Stimulated activated naive CD8-positive, alpha-beta T cell treated with anti-CD3 and anti-CD28 coated beads, Interleukin-15, Interleukin-2, amounts not matched to agents 100 ng/mL and 50 ng/mL, for 24 hours (primary cell): ENCODE results near the gene CNDP2.
"Not testable (repeated sequence)": the region's sequence is repeated elsewhere in the genome, so short reads cannot be mapped to it uniquely, and the experiment has no call there.

Source experiments
- H3K27ac Mint-ChIP-seq: one replicate; pipeline ENCODE4 v1.8.0; 2021; ENCODE audit warnings: mild to moderate bottlenecking, mixed read lengths
- H3K27me3 Mint-ChIP-seq: one replicate; pipeline ENCODE4 v1.8.0; 2021; ENCODE audit warnings: mixed read lengths
- H3K36me3 Mint-ChIP-seq: one replicate; pipeline ENCODE4 v1.8.0; 2021; ENCODE audit warnings: low read depth, mixed read lengths
- H3K4me1 Mint-ChIP-seq: one replicate; pipeline ENCODE4 v1.8.0; 2021; ENCODE audit warnings: low read depth, mixed read lengths
- H3K4me3 Mint-ChIP-seq: one replicate; pipeline ENCODE4 v1.8.0; 2021; ENCODE audit warnings: mild to moderate bottlenecking, mixed read lengths
- H3K9me3 Mint-ChIP-seq: one replicate; pipeline ENCODE4 v1.8.0; 2021; ENCODE audit warnings: mixed read lengths

CNDP2 gene

GRCh38 chr18:74486119-74486849 lies 9.9 kb upstream of the CNDP2 start:
- Mint-ChIP-seq H3K36me3 (no peaks in the 10 kb centered on the region), H3K27me3 (peaks cover 3% of the 10 kb centered on the region), H3K9me3 (no peaks in the 10 kb centered on the region), H3K4me3 (no peak overlapping the region), H3K4me1 (peaks cover 20% of the 10 kb centered on the region), H3K27ac (peak overlapping the region; percentile 36)

GRCh38 chr18:74488354-74488753 lies 7.8 kb upstream of the CNDP2 start:
- no peak overlapping the region for H3K27ac Mint-ChIP-seq
- no peaks in the 10 kb centered on the region for H3K9me3 Mint-ChIP-seq
- H3K4me1 Mint-ChIP-seq = peaks cover 20% of the 10 kb centered on the region
- H3K4me3 Mint-ChIP-seq = no peak overlapping the region
- no peaks in the 10 kb centered on the region for H3K36me3 Mint-ChIP-seq
- no peaks in the 10 kb centered on the region for H3K27me3 Mint-ChIP-seq

GRCh38 chr18:74488864-74489263 lies 7.3 kb upstream of the CNDP2 start:
- H3K9me3 Mint-ChIP-seq = no peaks in the 10 kb centered on the region
- no peaks in the 10 kb centered on the region for H3K36me3 Mint-ChIP-seq

GRCh38 chr18:74489676-74490075 lies 6.5 kb upstream of the CNDP2 start:
- Mint-ChIP-seq H3K4me3 (no peak overlapping the region), H3K4me1 (peaks cover 23% of the 10 kb centered on the region), H3K27ac (no peak overlapping the region), H3K9me3 (no peaks in the 10 kb centered on the region), H3K27me3 (no peaks in the 10 kb centered on the region), H3K36me3 (no peaks in the 10 kb centered on the region)

More at GRCh38 chr18:74488864-74489263, 7.3 kb upstream of the CNDP2 start:
- Mint-ChIP-seq H3K27me3 (no peaks in the 10 kb centered on the region), H3K27ac (no peak overlapping the region), H3K4me1 (peaks cover 24% of the 10 kb centered on the region), H3K4me3 (no peak overlapping the region)

GRCh38 chr18:74492259-74492658 lies 3.9 kb upstream of the CNDP2 start:
- H3K4me3 Mint-ChIP-seq = no peak overlapping the region
- H3K36me3 Mint-ChIP-seq = peaks cover 4% of the 10 kb centered on the region
- no peaks in the 10 kb centered on the region for H3K27me3 Mint-ChIP-seq
- H3K4me1 Mint-ChIP-seq = peaks cover 19% of the 10 kb centered on the region
- no peaks in the 10 kb centered on the region for H3K9me3 Mint-ChIP-seq
- H3K27ac Mint-ChIP-seq = no peak overlapping the region

- no peaks in the 10 kb centered on the region for H3K9me3 Mint-ChIP-seq
- no peak overlapping the region for H3K27ac Mint-ChIP-seq
- no peak overlapping the region for H3K4me3 Mint-ChIP-seq
- H3K36me3 Mint-ChIP-seq = peaks cover 11% of the 10 kb centered on the region
- H3K27me3 Mint-ChIP-seq = no peaks in the 10 kb centered on the region
- H3K4me1 Mint-ChIP-seq = peaks cover 34% of the 10 kb centered on the region
Measured at GRCh38 chr18:74493689-74494088, 2.5 kb upstream of the CNDP2 start.

- Mint-ChIP-seq H3K27ac (no peak overlapping the region), H3K36me3 (peaks cover 11% of the 10 kb centered on the region)
Measured at GRCh38 chr18:74494514-74494913, 1.6 kb upstream of the CNDP2 start.

GRCh38 chr18:74496508-74497323 lies 553 bp downstream of the CNDP2 start:
- Mint-ChIP-seq H3K27me3 (no peaks in the 10 kb centered on the region), H3K27ac (peak overlapping the region; percentile 99), H3K9me3 (no peaks in the 10 kb centered on the region), H3K4me3 (peak overlapping the region; percentile 99), H3K36me3 (peaks cover 24% of the 10 kb centered on the region), H3K4me1 (peaks cover 60% of the 10 kb centered on the region)

More at GRCh38 chr18:74494514-74494913, 1.6 kb upstream of the CNDP2 start:
- no peaks in the 10 kb centered on the region for H3K9me3 Mint-ChIP-seq
- H3K4me3 Mint-ChIP-seq = peak overlapping the region; percentile 26
- peaks cover 42% of the 10 kb centered on the region for H3K4me1 Mint-ChIP-seq
- no peaks in the 10 kb centered on the region for H3K27me3 Mint-ChIP-seq

GRCh38 chr18:74497324-74497676 lies 1.1 kb downstream of the CNDP2 start:
- peak overlapping the region; percentile 99 for H3K27ac Mint-ChIP-seq
- H3K36me3 Mint-ChIP-seq = peaks cover 30% of the 10 kb centered on the region
- H3K9me3 Mint-ChIP-seq = no peaks in the 10 kb centered on the region
- no peaks in the 10 kb centered on the region for H3K27me3 Mint-ChIP-seq
- peaks cover 60% of the 10 kb centered on the region for H3K4me1 Mint-ChIP-seq
- H3K4me3 Mint-ChIP-seq = peak overlapping the region; percentile 99

GRCh38 chr18:74497778-74498177 lies 1.6 kb downstream of the CNDP2 start:
- Mint-ChIP-seq H3K4me1 (peaks cover 60% of the 10 kb centered on the region), H3K4me3 (peak overlapping the region; percentile 99), H3K9me3 (no peaks in the 10 kb centered on the region), H3K27ac (peak overlapping the region; percentile 99), H3K36me3 (peaks cover 34% of the 10 kb centered on the region), H3K27me3 (no peaks in the 10 kb centered on the region)

GRCh38 chr18:74498712-74499627 lies 2.8 kb downstream of the CNDP2 start:
- Mint-ChIP-seq H3K4me1 (peaks cover 55% of the 10 kb centered on the region), H3K27ac (peak overlapping the region; percentile 99), H3K27me3 (no peaks in the 10 kb centered on the region), H3K4me3 (peak overlapping the region; percentile 99), H3K36me3 (peaks cover 43% of the 10 kb centered on the region), H3K9me3 (no peaks in the 10 kb centered on the region)

GRCh38 chr18:74499633-74500032 lies 3.5 kb downstream of the CNDP2 start:
- no peaks in the 10 kb centered on the region for H3K27me3 Mint-ChIP-seq
- H3K4me3 Mint-ChIP-seq = peak overlapping the region; percentile 99
- H3K36me3 Mint-ChIP-seq = peaks cover 46% of the 10 kb centered on the region
- H3K4me1 Mint-ChIP-seq = peaks cover 54% of the 10 kb centered on the region
- H3K9me3 Mint-ChIP-seq = no peaks in the 10 kb centered on the region
- H3K27ac Mint-ChIP-seq = peak overlapping the region; percentile 99

GRCh38 chr18:74500372-74500771 lies 4.2 kb downstream of the CNDP2 start:
- Mint-ChIP-seq H3K27ac (peak overlapping the region; percentile 83), H3K36me3 (peaks cover 48% of the 10 kb centered on the region), H3K4me1 (peaks cover 53% of the 10 kb centered on the region), H3K9me3 (no peaks in the 10 kb centered on the region), H3K27me3 (no peaks in the 10 kb centered on the region), H3K4me3 (peak overlapping the region; percentile 99)

- H3K27me3 Mint-ChIP-seq, H3K9me3 Mint-ChIP-seq: not testable (repeated sequence)
- H3K36me3 Mint-ChIP-seq = peaks cover 52% of the 10 kb centered on the region
- H3K27ac Mint-ChIP-seq = peak overlapping the region; percentile 83
- H3K4me1 Mint-ChIP-seq = peaks cover 49% of the 10 kb centered on the region
- peak overlapping the region; percentile 99 for H3K4me3 Mint-ChIP-seq
Measured at GRCh38 chr18:74500774-74501173, 4.6 kb downstream of the CNDP2 start.
